ENCODE measurements around the gene KDM8. TPM values are rescaled to one million over a fixed set of nuclear protein-coding genes. Genes with fewer than 3 reads are reported as not detected.
"Not testable (repeated sequence)": the region's sequence is repeated elsewhere in the genome, so short reads cannot be mapped to it uniquely, and the experiment has no call there.

KDM8 gene
- total and polyA plus RNA-seq, 12 donors = 3.4 to 14.6 (median 8.5) TPM

DNA sequence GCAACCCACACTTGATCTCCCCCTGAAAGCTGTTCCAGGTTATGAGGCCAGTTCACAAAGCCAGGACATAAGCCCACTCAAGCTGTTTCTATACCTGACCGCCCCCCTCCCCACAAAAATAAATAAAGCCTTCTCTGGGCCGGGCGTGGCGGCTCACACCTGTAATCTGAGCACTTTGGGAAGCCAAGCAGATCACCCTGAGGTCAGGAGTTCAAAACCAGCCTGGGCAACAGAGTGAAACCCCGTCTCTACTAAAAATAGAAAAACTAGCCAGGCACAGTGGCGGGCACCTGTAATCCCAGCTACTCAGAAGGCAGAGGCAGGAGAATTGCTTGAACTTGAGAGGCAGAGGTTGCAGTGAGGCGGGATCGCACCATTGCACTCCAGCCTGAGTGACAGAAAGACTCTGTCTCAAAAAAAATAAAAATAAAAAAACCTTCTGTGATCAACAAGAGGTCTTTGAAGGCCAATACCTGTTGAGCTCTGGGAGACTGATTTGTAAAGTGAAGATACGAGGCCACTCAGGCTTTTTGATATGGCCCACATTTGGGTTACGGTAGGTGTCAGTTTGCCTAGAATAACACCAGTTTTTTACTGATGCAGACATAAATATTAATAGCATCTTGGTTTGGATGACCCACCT, 2.2 kb downstream of the KDM8 start:
- no peak for DNase-seq
- Histone ChIP-seq H3K4me3 (no peak overlapping the region), H3K36me3 (replicated peaks in 1 of 2) (peaks cover 0 to 8% of the 10 kb centered on the region in 2 donors), H3K27me3 (no peaks in the 10 kb centered on the region), H3K9me3 (replicated peaks in 1 of 3) (no peaks in the 10 kb centered on the region), H3K4me1 (replicated peaks in 1 of 2) (peaks cover 11 to 13% of the 10 kb centered on the region in 2 donors), H3K27ac (no peak overlapping the region)
- TF ChIP-seq POLR2A (IDR thresholded peaks at IDR 0.05) = no peak
- TF ChIP-seq, protein P1, sequence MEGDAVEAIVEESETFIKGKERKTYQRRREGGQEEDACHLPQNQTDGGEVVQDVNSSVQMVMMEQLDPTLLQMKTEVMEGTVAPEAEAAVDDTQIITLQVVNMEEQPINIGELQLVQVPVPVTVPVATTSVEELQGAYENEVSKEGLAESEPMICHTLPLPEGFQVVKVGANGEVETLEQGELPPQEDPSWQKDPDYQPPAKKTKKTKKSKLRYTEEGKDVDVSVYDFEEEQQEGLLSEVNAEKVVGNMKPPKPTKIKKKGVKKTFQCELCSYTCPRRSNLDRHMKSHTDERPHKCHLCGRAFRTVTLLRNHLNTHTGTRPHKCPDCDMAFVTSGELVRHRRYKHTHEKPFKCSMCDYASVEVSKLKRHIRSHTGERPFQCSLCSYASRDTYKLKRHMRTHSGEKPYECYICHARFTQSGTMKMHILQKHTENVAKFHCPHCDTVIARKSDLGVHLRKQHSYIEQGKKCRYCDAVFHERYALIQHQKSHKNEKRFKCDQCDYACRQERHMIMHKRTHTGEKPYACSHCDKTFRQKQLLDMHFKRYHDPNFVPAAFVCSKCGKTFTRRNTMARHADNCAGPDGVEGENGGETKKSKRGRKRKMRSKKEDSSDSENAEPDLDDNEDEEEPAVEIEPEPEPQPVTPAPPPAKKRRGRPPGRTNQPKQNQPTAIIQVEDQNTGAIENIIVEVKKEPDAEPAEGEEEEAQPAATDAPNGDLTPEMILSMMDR (IDR thresholded peaks at IDR 0.05) = no peak
- WGBS, 4 donors = 93 to 96% (median 94%) methylated on average over 10 of the region's 10 CpGs
- intact Hi-C loops (cut with DNase I) = no loop called here

GRCh38 chr16:27207121-27207520, 3.8 kb downstream of the KDM8 start:
- Histone ChIP-seq H3K36me3 (replicated peaks in 1 of 2) (peaks cover 0 to 20% of the 10 kb centered on the region in 2 donors), H3K4me1 (replicated peaks in 1 of 2) (peaks cover 11 to 13% of the 10 kb centered on the region in 2 donors)
- H3K4me3 ChIP-seq; H3K9me3 ChIP-seq (replicated peaks in 1 of 3); H3K27me3 ChIP-seq; DNase-seq; H3K27ac ChIP-seq; intact Hi-C loops (cut with DNase I): not testable (repeated sequence)
- WGBS, 4 donors = 89 to 97% (median 95%) methylated on average over 10 of the region's 10 CpGs

GRCh38 chr16:27208081-27208680, 4.9 kb downstream of the KDM8 start:
- Histone ChIP-seq H3K9me3 (replicated peaks in 1 of 3) (no peaks in the 10 kb centered on the region), H3K4me3 (no peak overlapping the region), H3K4me1 (replicated peaks in 1 of 2) (peaks cover 6 to 8% of the 10 kb centered on the region in 2 donors), H3K27ac (no peak overlapping the region), H3K36me3 (replicated peaks in 1 of 2) (peaks cover 0 to 20% of the 10 kb centered on the region in 2 donors), H3K27me3 (no peaks in the 10 kb centered on the region)
- DNase-seq = no peak
- TF ChIP-seq, protein P1 (IDR thresholded peaks at IDR 0.05) = no peak
- no peak for TF ChIP-seq POLR2A (IDR thresholded peaks at IDR 0.05)
- 71 to 83% (median 80%) methylated on average over 1 to 8 of the region's 8 CpGs for WGBS, 4 donors
- intact Hi-C loops (cut with DNase I) = no loop called here

DNA sequence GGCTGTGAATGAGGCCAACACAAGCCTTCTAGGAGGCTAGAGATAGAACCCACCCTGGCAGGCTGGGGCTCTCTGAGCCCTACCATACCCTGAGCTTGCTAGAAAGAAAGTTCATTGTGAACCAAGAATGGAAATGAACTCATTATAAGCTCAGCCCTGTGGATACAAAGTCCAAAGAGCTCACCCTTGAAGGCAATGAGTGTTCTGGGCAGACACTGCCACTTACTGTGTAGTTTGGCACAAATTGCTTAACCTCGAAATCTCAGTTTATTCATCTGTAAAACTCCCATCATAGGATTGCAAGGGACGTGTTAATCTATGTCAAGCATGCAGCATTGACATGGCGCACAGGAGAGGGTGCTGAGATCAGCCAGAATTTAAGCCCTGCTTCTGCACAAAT, 5.5 kb downstream of the KDM8 start:
- H3K4me1 ChIP-seq (replicated peaks in 1 of 2) = peaks cover 6 to 8% of the 10 kb centered on the region in 2 donors
- no peak overlapping the region for H3K27ac ChIP-seq
- H3K27me3 ChIP-seq = no peaks in the 10 kb centered on the region
- no peak overlapping the region for H3K4me3 ChIP-seq
- no peak for TF ChIP-seq POLR2A (IDR thresholded peaks at IDR 0.05)
- TF ChIP-seq, protein P1 (IDR thresholded peaks at IDR 0.05) = no peak
- H3K9me3 ChIP-seq (replicated peaks in 1 of 3) = no peaks in the 10 kb centered on the region
- intact Hi-C loops (cut with DNase I) = no loop called here
- H3K36me3 ChIP-seq (replicated peaks in 1 of 2) = peaks cover 0 to 20% of the 10 kb centered on the region in 2 donors
- DNase-seq = no peak
- 84 to 96% (median 94%) methylated on average over 3 of the region's 3 CpGs for WGBS, 4 donors

All from adrenal gland (tissue), 12 donors.